Liver (tissue), 9 donors: ENCODE measurements around the gene NAGPA. TPM values are rescaled to one million over a fixed set of nuclear protein-coding genes. Genes with fewer than 3 reads are reported as not detected.

Experiments used
- DNase-seq: peaks from one replicate; pipeline ENCODE4 v3.0.0-alpha.2; 2017; ENCODE audit warnings: low spot score
- H3K27ac ChIP-seq, 2 donors: one replicate each; pipeline ENCODE4 v1.7.0; 2013; ENCODE audit warnings: inconsistent platforms in 2 of 2, low read length in 2 of 2, control low read depth in 1 of 2, low read depth in 1 of 2, mild to moderate bottlenecking in 1 of 2
- H3K27me3 ChIP-seq, 4 donors: one replicate each; pipeline versions ENCODE4 v1.6.1 to v1.7.0; 2013; ENCODE audit warnings: low read length in 3 of 4, inconsistent platforms in 1 of 4, mild to moderate bottlenecking in 1 of 4, moderate library complexity in 1 of 4; ENCODE audit not compliant: control insufficient read depth in 4 of 4, insufficient read depth in 4 of 4
- H3K36me3 ChIP-seq, 4 donors: one replicate each; pipeline versions ENCODE4 v1.6.1 to v1.7.0; 2013; ENCODE audit warnings: low read length in 3 of 4, mild to moderate bottlenecking in 3 of 4, low read depth in 1 of 4, moderate library complexity in 1 of 4; ENCODE audit not compliant: control insufficient read depth in 4 of 4, insufficient read depth in 3 of 4
- H3K4me1 ChIP-seq, 4 donors: one replicate each; pipeline versions ENCODE4 v1.6.1 to v1.7.0; 2013; ENCODE audit warnings: low read length in 3 of 4, mild to moderate bottlenecking in 3 of 4, moderate library complexity in 1 of 4; ENCODE audit not compliant: control insufficient read depth in 4 of 4, insufficient read depth in 4 of 4
- H3K4me3 ChIP-seq, 3 donors: one replicate each; pipeline versions ENCODE4 v1.6.1 to v1.7.0; 2013; ENCODE audit warnings: low read length in 3 of 3, control low read depth in 1 of 3, low read depth in 1 of 3, mild to moderate bottlenecking in 1 of 3
- H3K9ac ChIP-seq, 2 donors: one replicate each; pipeline ENCODE4 v1.7.0; 2013; ENCODE audit warnings: low read length in 2 of 2, mild to moderate bottlenecking in 2 of 2, moderate library complexity in 2 of 2, control low read depth in 1 of 2, low read depth in 1 of 2
- H3K9me3 ChIP-seq, 4 donors: one replicate each; pipeline versions ENCODE4 v1.6.1 to v1.7.0; 2013; ENCODE audit warnings: low read length in 3 of 4; ENCODE audit not compliant: control insufficient read depth in 4 of 4
- EGR1 ChIP-seq, 2 donors: IDR thresholded peaks; 2 replicates each; pipeline ENCODE4 v1.6.1; 2016 to 2018; ENCODE audit warnings: antibody characterized with exemption in 2 of 2, low read depth in 2 of 2
- FOXA2 ChIP-seq: IDR thresholded peaks from 2 replicates; pipeline ENCODE4 v1.6.1; 2016; ENCODE audit warnings: antibody characterized with exemption
- GABPA ChIP-seq, 2 donors: IDR thresholded peaks in 1 of 2; conservative IDR thresholded peaks in 1 of 2; 2 replicates each; pipeline ENCODE4 v1.6.1; 2016; ENCODE audit warnings: antibody characterized with exemption in 2 of 2, mild to moderate bottlenecking in 1 of 2, moderate library complexity in 1 of 2
- HNF4A ChIP-seq, 2 donors: conservative IDR thresholded peaks; 2 replicates each; pipeline ENCODE4 v1.6.1; 2016; ENCODE audit warnings: antibody characterized with exemption in 2 of 2, mild to moderate bottlenecking in 2 of 2
- HNF4G ChIP-seq: IDR thresholded peaks from 2 replicates; pipeline ENCODE4 v1.6.1; 2016; ENCODE audit warnings: antibody characterized with exemption
- JUND ChIP-seq, 2 donors: IDR thresholded peaks; 2 replicates each; pipeline ENCODE4 v1.6.1; 2016; ENCODE audit warnings: antibody characterized with exemption in 2 of 2
- MAX ChIP-seq: IDR thresholded peaks from 2 replicates; pipeline ENCODE4 v1.6.1; 2016; ENCODE audit warnings: antibody characterized with exemption
- NR2F2 ChIP-seq: IDR thresholded peaks from 2 replicates; pipeline ENCODE4 v1.6.1; 2016; ENCODE audit warnings: antibody characterized with exemption
- RAD21 ChIP-seq, 2 donors: IDR thresholded peaks; 2 replicates each; pipeline ENCODE4 v1.6.1; 2016; ENCODE audit warnings: antibody characterized with exemption in 2 of 2, mild to moderate bottlenecking in 2 of 2
- REST ChIP-seq: IDR thresholded peaks from 2 replicates; pipeline ENCODE4 v1.6.1; 2016; ENCODE audit warnings: antibody characterized with exemption, mild to moderate bottlenecking
- RXRA ChIP-seq, 2 donors: IDR thresholded peaks; 2 replicates each; pipeline ENCODE4 v1.6.1; 2017 to 2018; ENCODE audit warnings: antibody characterized with exemption in 2 of 2, mild to moderate bottlenecking in 1 of 2
- SP1 ChIP-seq: IDR thresholded peaks from 2 replicates; pipeline ENCODE4 v1.6.1; 2018; ENCODE audit warnings: antibody characterized with exemption, mild to moderate bottlenecking
- YY1 ChIP-seq: IDR thresholded peaks from 2 replicates; pipeline ENCODE4 v1.6.1; 2016; ENCODE audit warnings: antibody characterized with exemption, mild to moderate bottlenecking
- ZBTB33 ChIP-seq: IDR thresholded peaks from 2 replicates; pipeline ENCODE4 v1.6.1; 2016; ENCODE audit warnings: antibody characterized with exemption
- WGBS: extraction: QIAGEN DNeasy Blood & Tissue Kit; methylation state at CpG from one replicate; pipeline ENCODE4 v1.1.7; 2013; 5-methylcytosine and 5-hydroxymethylcytosine counted together
- polyA plus RNA-seq, 2 donors: library from polyadenylated mRNA; stranded (reverse) in 1 of 2; unstranded in 1 of 2; fragments of 200-250 nt in 1 of 2; fragments of >200 nt in 1 of 2; fragmentation: Nextera tagmentation in 1 of 2; extraction: Ambion mirVana in 1 of 2; gene quantifications; one replicate each; pipeline versions ENCODE4 v1.2.1 to v1.2.3, GENCODE V29; 2013 to 2015
- total RNA-seq, 2 donors: library from RNA; depleted of rRNA; stranded (reverse); fragments of >200 nt; gene quantifications; one replicate each; pipeline ENCODE4 v1.2.3, GENCODE V29; 2014
- TF ChIP-seq, protein P1 (sequence below): fragments of 150-350 bp; IDR thresholded peaks from 2 replicates; pipeline ENCODE4 v1.5.1; 2017; ENCODE audit warnings: improper control_type of control experiment, low read depth, low read length; ENCODE audit not compliant: missing input control
- donor health status: healthy.
- donor health status: healthy.
- donor health status: healthy.
- donor health status: healthy.
- donor health status: healthy.

The NAGPA gene
- total and polyA plus RNA-seq, 4 donors, result 5.4 to 13.4 (median 10.7) TPM

- TF ChIP-seq REST, result no peak
- no peak for TF ChIP-seq SP1
- TF ChIP-seq YY1, result no peak
Measured at GRCh38 chr16:5071341-5071680, 37.6 kb upstream of the NAGPA start (continued).

DNA sequence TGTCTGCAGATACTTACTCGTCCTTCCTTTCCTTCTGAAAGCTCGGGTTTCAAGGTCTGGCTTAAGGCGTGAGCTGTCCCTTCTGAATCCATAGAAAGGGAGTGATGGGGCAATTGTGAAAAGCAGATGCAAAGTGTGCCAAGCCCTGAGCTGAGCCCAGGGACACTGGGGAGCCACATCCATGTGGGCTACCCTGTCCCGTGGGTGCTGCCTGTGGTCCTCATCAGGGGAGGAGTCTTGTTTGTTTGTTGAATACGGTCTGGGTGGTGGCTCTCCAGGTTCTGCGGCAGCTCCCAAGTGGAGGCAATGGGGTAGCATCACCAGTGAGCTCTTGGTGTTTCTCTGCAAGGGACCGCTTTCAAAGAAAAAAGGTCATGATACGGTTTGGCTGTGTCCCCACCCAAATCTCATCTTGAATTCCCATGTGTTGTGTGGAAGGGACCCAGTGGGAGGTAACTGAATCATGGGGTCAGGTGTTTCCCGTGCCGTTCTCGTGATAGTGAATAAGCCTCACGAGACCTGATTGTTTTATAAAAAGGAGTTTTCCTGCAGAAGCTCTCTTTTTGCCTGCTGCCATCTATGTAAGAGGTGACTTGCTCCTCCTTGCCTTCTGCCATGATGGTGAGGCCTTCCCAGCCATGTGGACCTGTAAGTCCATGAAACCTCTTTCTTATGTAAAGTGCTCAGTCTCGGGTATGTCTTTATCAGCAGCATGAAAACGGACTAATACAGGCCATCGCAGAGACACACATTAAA lies 36.9 kb upstream of the NAGPA start:
- no peak overlapping the region for H3K27ac ChIP-seq
- no peak for DNase-seq
- WGBS, result 93% methylated on average over 15 of the region's 15 CpGs

DNA sequence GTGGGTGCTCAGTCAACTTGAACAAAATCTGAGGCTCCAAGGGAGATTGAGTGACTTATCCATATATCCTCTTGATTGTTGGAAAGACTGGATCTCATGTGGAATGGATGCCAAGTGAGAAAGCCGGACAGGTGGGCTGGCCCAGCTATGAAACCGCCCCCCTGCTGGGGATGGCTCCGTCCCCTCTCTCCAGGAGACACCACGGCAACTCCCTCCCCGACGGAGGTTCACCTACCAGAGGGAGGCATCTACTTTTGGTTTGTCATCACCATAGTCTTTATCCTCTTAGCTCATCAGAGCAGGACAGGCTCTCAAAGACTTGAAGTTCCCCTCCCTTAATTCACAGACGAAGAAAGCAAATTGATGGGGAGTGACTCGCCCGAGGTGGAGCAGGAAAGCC lies 36.1 kb upstream of the NAGPA start:
- H3K36me3 ChIP-seq, result no peaks in the 10 kb centered on the region
- no peak overlapping the region for H3K9ac ChIP-seq
- H3K9me3 ChIP-seq, result no peaks in the 10 kb centered on the region
- WGBS, result 95% methylated on average over 9 of the region's 9 CpGs
- H3K4me1 ChIP-seq, result peaks cover 1 to 19% (median 8%) of the 10 kb centered on the region in 4 donors
- H3K4me3 ChIP-seq, result no peak overlapping the region
- H3K27me3 ChIP-seq, result no peaks in the 10 kb centered on the region
- no peak for DNase-seq
- no peak for TF ChIP-seq HNF4G
- TF ChIP-seq GABPA (IDR thresholded peaks at IDR 0.05 in 1 of 2, conservative IDR thresholded peaks at IDR 0.05 in 1 of 2), result no peak
- no peak for TF ChIP-seq MAX
- no peak for TF ChIP-seq RAD21 (IDR thresholded peaks at IDR 0.05)
- no peak for TF ChIP-seq NR2F2
- TF ChIP-seq RXRA (IDR thresholded peaks at IDR 0.05), result no peak
- no peak for TF ChIP-seq ZBTB33
- TF ChIP-seq HNF4A (conservative IDR thresholded peaks at IDR 0.05), result no peak
- TF ChIP-seq YY1, result no peak
- no peak for TF ChIP-seq SP1
- no peak for TF ChIP-seq JUND (IDR thresholded peaks at IDR 0.05)
- TF ChIP-seq, protein P1, sequence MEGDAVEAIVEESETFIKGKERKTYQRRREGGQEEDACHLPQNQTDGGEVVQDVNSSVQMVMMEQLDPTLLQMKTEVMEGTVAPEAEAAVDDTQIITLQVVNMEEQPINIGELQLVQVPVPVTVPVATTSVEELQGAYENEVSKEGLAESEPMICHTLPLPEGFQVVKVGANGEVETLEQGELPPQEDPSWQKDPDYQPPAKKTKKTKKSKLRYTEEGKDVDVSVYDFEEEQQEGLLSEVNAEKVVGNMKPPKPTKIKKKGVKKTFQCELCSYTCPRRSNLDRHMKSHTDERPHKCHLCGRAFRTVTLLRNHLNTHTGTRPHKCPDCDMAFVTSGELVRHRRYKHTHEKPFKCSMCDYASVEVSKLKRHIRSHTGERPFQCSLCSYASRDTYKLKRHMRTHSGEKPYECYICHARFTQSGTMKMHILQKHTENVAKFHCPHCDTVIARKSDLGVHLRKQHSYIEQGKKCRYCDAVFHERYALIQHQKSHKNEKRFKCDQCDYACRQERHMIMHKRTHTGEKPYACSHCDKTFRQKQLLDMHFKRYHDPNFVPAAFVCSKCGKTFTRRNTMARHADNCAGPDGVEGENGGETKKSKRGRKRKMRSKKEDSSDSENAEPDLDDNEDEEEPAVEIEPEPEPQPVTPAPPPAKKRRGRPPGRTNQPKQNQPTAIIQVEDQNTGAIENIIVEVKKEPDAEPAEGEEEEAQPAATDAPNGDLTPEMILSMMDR, result no peak
- no peak for TF ChIP-seq FOXA2
- H3K27ac ChIP-seq, result no peak overlapping the region

More for the DNA sequence above, 36.9 kb upstream of the NAGPA start:
- H3K9me3 ChIP-seq, result no peaks in the 10 kb centered on the region
- H3K4me1 ChIP-seq, result peaks cover 1 to 19% (median 8%) of the 10 kb centered on the region in 4 donors
- TF ChIP-seq EGR1 (IDR thresholded peaks at IDR 0.05; ENCODE audit: low read depth in 2 of 2), result no peak
- no peak for TF ChIP-seq RAD21 (IDR thresholded peaks at IDR 0.05)
- TF ChIP-seq FOXA2, result no peak
- TF ChIP-seq SP1, result no peak
- no peak for TF ChIP-seq JUND (IDR thresholded peaks at IDR 0.05)
- TF ChIP-seq RXRA (IDR thresholded peaks at IDR 0.05), result no peak
- H3K36me3 ChIP-seq, result peaks cover 0 to 5% (median 4%) of the 10 kb centered on the region in 4 donors
- no peak overlapping the region for H3K9ac ChIP-seq
- H3K27me3 ChIP-seq, result no peaks in the 10 kb centered on the region
- no peak overlapping the region for H3K4me3 ChIP-seq
